ENCODE data around the gene VEPH1.

Gene VEPH1

GRCh38 chr3:157285141-157285540 is 218.1 kb downstream of the VEPH1 start:
- DNase-seq (ENCODE audit: extremely low read depth, insufficient read length) = no peak
- no peak for TF ChIP-seq CTCF (IDR thresholded peaks at IDR 0.05; ENCODE audit: insufficient read depth, low read length, poor library complexity, severe bottlenecking)

DNA sequence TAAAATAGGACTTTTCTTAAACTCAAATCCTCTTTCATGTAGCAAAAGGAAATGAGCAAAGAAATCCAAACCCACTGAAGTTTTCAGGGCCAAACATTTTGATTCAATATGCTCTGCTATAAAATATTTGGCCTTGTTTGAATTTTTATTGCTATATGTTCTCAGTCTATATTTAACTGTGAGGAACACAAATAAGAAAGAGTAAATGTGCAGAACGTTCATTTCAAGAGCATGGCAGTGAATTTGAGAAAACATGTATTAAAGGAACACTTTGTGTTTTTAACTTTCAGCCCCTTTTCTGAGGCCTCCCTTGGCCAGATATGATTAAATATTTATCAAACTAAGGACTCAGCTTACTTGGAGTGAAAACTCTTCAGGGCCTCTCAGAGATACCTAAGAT is 218.5 kb downstream of the VEPH1 start:
- Histone ChIP-seq H3K36me3 (ENCODE audit: control insufficient read depth, insufficient read depth, low read length) (no peaks in the 10 kb centered on the region), H3K4me3 (replicated peaks; ENCODE audit: low read depth, low read length) (no peak overlapping the region), H3K27me3 (replicated peaks; ENCODE audit: control insufficient read depth, insufficient read depth, low read length) (no peaks in the 10 kb centered on the region)
- no peak for TF ChIP-seq CTCF (IDR thresholded peaks at IDR 0.05; ENCODE audit: insufficient read depth, low read length, poor library complexity, severe bottlenecking)
- no peak for DNase-seq (ENCODE audit: extremely low read depth, insufficient read length)

More at GRCh38 chr3:157285141-157285540, 218.1 kb downstream of the VEPH1 start:
- H3K27me3 ChIP-seq (replicated peaks; ENCODE audit: control insufficient read depth, insufficient read depth, low read length) = no peaks in the 10 kb centered on the region
- no peak overlapping the region for H3K4me3 ChIP-seq (replicated peaks; ENCODE audit: low read depth, low read length)
- H3K36me3 ChIP-seq (ENCODE audit: control insufficient read depth, insufficient read depth, low read length) = no peaks in the 10 kb centered on the region

- DNase-seq (ENCODE audit: extremely low read depth, insufficient read length) = no peak
- TF ChIP-seq CTCF (IDR thresholded peaks at IDR 0.05; ENCODE audit: insufficient read depth, low read length, poor library complexity, severe bottlenecking) = no peak
- Histone ChIP-seq H3K4me3 (replicated peaks; ENCODE audit: low read depth, low read length) (no peak overlapping the region), H3K27me3 (replicated peaks; ENCODE audit: control insufficient read depth, insufficient read depth, low read length) (no peaks in the 10 kb centered on the region), H3K36me3 (ENCODE audit: control insufficient read depth, insufficient read depth, low read length) (no peaks in the 10 kb centered on the region)
These were observed 220.7 kb downstream of the VEPH1 start for GRCh38 chr3:157282261-157283191.

DNA sequence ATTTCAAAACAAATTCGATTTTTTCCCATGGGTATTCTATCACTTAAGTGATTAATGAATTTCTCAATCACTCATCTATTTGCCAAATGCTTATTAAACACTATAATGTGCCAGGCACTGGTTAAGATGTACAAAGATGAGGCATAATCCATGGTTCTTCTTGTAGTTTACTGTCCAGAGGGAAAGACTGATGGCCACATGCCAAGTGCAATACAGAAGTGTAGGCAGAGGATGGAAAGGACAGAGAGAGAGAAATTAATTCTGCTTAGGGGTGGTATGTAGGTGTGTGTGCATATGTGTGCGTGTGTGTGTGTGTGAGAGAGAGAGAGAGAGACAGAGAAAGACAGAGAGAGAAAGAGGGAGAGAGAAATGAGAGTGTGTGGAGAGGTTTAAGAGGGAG is 222.4 kb downstream of the VEPH1 start:
- Histone ChIP-seq H3K27me3 (replicated peaks; ENCODE audit: control insufficient read depth, insufficient read depth, low read length) (no peaks in the 10 kb centered on the region), H3K36me3 (ENCODE audit: control insufficient read depth, insufficient read depth, low read length) (no peaks in the 10 kb centered on the region), H3K4me3 (replicated peaks; ENCODE audit: low read depth, low read length) (no peak overlapping the region)
- DNase-seq (ENCODE audit: extremely low read depth, insufficient read length) = no peak
- no peak for TF ChIP-seq CTCF (IDR thresholded peaks at IDR 0.05; ENCODE audit: insufficient read depth, low read length, poor library complexity, severe bottlenecking)

DNA sequence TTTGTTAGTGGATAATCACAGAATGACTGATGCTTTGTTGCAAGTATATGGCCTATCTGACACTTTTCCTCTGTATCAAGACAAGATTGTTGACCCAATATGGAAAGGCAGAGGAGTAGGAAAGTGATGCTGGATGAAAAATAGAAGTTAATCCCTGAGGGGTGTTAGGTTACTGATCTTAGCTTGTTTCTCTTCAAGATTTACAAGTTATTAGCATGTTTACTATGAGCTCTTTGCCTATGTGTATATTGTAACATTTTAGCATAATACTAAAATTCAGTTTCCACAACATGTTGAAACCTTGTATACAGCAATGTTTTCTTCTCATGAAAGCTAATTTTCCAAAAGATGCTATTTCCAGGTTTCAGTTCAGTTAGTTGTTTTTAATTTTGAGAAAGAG is 222.9 kb downstream of the VEPH1 start:
- no peaks in the 10 kb centered on the region for H3K27me3 ChIP-seq (replicated peaks; ENCODE audit: control insufficient read depth, insufficient read depth, low read length)
- H3K36me3 ChIP-seq (ENCODE audit: control insufficient read depth, insufficient read depth, low read length) = no peaks in the 10 kb centered on the region
- TF ChIP-seq CTCF (IDR thresholded peaks at IDR 0.05; ENCODE audit: insufficient read depth, low read length, poor library complexity, severe bottlenecking) = no peak
- no peak overlapping the region for H3K4me3 ChIP-seq (replicated peaks; ENCODE audit: low read depth, low read length)
- no peak for DNase-seq (ENCODE audit: extremely low read depth, insufficient read length)

All from GM06990 (cell line).